Endometrial microvascular endothelial cells (primary cell): ENCODE results near the gene RAP1GAP2. TPM values are rescaled to one million over a fixed set of nuclear protein-coding genes. Genes with fewer than 3 reads are reported as not detected.
"Not testable (repeated sequence)": the region's sequence is repeated elsewhere in the genome, so short reads cannot be mapped to it uniquely, and the experiment has no call there.

Source experiments
- in situ Hi-C: cut with HindIII; loops from 2 replicates; pipeline ENCODE4 v1.10.0; 2017; ENCODE audit warnings: low sequenced_read_pairs, low pct_unique_long_range_greater_than_20kb; ENCODE audit errors: inconsistent ontology term
- total RNA-seq: library from RNA; depleted of rRNA; stranded (reverse); fragments of >200 nt; gene quantifications from one replicate; pipeline ENCODE4 v1.2.3, GENCODE V29; 2015; ENCODE audit errors: inconsistent ontology term

Gene RAP1GAP2
- total RNA-seq, 1 donor from 2014 or later, result 2.5 TPM

DNA sequence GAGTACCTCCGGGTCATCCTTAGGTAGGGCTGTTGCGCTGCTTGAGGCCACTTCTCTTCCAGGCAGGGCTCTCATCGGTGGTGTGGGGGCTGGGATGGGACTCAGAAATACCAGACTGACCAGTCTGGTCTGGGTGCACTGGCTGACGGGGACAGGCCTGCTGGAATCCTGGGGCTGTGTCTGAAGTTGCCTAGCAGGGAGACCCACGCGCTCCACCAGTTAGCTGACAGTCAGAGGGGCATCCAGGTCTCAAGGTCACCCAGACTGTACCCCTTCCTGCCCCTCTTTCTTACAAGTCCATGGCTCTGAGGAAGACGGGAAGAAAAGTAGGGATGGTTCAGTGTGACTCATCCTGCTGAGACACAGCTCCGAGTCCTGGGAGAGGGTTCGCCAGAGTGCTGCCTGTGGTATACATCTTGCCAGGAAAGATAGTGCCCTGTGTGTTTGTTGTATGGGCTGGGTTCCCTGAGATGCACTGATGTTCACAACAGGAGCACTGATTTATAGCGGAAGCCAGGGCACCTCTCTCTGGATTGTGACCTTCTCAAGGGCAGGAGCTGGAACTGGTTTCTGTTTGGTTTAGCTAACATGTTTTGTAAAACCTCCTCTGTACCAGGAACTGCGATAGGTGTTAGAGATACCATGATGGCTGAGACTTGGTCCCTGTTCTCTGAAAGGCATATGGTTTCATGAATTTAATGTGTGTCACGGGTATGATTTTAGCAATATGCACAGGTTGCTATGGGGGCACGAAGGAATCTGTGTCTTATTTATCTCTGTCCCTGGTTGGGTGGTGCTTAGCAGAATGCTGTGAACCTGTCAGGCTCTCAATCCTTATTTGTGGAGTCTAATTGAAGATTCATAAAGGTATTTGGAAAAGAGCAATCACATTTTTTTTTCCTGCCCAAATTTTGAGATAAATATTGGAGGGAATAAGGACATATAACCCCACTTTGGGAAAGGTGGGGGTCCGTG, 169.7 kb downstream of the RAP1GAP2 start:
- in situ Hi-C loops, result no loop called here

DNA sequence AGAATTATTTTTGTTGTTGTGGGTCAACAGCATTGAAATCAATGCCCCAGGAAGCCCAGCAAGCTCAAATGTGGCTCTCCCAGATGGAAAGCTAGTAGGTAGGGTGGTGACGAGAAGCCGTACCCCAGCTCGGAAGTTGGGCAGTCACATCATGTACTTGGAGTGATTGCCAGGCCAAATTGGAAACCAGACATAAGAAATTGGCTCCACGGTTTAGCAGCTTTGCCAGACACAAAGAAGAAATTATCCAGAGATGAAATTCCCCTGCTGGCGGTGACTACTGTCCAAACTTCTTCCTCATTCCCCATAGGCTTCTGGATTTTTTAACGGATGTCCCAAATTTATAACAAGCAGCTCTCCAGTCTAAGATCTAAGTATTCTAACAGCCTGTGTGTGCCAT, 171.3 kb downstream of the RAP1GAP2 start:
- in situ Hi-C loops, result no loop called here

DNA sequence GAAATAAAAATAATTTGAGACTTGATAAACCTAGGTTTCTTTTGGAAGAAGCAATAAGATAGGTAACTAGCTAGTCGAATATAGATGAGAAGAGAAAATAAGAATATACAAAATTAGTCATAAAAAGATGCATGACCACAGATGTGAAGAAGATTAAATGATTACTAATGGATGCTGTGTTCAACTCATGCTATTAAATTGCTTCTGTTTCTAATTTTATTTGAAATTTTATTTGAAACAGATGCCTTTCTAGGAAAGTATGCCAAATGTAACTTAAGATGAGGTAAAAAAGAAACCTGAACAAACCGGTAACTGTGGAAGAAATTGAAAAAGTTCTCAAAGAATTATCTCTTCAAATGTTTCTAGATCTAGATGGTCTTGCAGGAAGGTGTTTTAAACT, 175.6 kb downstream of the RAP1GAP2 start:
- in situ Hi-C loops, result no loop called here

DNA sequence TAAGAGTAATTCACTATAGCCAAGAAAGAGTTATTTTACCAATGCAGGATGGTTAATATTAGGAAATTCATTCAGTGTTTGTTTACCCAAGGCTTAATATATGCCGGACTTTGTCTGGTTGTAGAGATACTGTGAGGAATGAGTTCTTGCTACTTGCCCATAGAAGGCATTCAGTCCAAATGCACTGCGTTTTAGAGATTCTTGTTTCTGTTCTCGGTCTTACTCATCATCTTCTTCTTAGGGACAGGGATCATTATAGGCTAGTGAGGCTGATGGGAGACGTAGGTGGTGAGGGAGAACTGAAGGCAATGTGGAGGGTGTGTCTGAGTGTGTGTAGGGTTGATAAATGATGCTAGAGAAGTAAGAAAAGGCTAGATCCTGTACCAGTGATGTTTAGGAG, 176.5 kb downstream of the RAP1GAP2 start:
- in situ Hi-C loops, result no loop called here

DNA sequence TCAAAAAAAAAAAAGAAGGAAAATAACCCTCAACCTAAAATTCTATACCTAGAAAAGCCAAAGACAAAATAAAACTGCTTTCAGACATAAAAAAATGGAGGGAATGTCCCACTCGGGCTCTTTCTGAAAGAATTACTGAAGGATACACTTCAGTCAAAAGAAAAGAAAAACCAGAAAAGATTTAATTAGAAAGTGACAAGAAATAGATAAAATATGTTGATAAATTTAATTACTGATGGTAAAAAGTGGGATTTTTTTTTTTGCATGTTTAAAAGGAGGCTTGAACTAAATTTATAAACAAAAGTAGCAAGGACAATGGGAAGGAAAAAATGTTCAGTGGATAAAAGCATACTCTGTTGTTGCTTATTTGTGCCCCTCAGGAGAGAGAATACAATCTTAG, 178.1 kb downstream of the RAP1GAP2 start:
- in situ Hi-C loops, result no loop called here

DNA sequence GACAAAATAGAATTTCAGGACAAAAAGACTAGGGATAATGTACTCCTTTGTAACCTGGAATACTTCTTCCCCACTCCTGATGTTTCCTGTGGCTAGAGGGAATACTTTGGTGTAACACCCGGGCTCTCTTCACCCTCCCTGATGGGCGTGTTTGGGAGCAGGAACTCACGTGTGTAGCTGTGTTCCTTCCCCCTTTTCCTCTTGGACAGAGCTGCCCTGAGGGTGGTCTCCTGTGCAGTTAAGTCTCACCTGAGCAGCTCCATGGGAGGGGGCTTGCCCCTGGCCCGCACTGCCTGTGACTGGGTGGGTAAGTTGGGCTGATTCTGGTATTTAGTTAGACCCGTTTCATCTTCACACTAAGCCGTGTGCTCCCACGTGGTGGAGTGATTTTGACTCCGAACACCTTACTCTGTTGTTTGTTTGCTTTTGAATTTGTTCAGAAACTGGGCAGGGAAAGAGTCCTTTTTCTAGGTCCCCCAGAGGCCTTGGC, 179.3 kb downstream of the RAP1GAP2 start:
- in situ Hi-C loops, result no loop called here

DNA sequence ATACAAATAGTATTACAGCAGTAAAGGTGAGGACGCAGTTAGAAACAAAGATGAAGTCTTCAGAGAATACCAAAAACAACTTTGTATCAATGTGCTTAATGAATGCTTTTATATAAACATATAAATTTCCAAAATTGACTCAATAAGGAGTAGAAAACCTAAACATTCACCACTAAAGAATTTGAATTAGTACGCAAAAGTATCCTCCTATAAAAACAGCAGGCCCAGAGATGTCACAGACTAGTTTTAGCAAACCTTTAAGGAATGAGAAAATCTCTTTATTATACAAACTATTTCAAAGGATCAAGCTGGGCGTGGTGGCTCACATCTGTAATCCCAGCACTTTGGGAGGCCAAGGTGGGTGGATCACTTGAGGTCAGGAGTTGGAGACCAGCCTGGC, 180.9 kb downstream of the RAP1GAP2 start:
- in situ Hi-C loops, result no loop called here

DNA sequence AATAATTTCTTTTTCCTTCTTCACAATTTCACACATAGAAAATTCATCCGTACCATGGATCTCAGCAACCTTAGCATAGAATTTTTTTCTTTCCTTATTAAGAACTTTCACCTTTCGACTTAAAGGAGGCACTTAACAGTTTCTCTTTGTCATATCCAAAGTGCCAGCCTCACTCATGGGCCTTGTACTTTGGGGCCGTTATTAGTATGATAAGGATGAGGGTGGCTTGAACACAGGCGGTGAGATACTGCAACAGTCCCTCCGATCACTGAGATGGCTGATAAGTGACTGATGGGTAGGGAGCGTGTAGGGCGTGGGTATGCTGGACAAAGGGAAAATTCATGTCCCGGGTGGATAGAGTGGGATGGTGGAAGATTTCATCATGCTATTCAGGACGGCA, 181.9 kb downstream of the RAP1GAP2 start:
- in situ Hi-C loops, result no loop called here

DNA sequence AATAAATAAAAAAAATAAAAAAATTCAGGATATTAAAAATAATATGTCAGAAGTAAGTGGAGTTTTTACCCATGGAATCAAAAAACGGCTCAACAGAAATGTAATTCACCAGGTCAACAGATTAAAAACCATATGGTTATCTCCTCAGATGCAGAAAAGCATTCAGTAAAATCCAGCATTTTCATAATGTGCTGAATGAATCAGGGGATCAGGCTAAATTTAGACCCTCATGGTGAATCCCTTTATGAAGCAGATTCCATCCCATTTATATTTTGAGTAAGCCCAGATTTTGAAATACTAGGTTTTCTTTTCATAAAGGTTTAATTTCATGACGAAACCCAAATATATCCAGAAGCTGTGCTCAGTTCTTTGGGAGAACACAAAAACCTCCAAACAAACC, 182.8 kb downstream of the RAP1GAP2 start:
- in situ Hi-C loops, result no loop called here

DNA sequence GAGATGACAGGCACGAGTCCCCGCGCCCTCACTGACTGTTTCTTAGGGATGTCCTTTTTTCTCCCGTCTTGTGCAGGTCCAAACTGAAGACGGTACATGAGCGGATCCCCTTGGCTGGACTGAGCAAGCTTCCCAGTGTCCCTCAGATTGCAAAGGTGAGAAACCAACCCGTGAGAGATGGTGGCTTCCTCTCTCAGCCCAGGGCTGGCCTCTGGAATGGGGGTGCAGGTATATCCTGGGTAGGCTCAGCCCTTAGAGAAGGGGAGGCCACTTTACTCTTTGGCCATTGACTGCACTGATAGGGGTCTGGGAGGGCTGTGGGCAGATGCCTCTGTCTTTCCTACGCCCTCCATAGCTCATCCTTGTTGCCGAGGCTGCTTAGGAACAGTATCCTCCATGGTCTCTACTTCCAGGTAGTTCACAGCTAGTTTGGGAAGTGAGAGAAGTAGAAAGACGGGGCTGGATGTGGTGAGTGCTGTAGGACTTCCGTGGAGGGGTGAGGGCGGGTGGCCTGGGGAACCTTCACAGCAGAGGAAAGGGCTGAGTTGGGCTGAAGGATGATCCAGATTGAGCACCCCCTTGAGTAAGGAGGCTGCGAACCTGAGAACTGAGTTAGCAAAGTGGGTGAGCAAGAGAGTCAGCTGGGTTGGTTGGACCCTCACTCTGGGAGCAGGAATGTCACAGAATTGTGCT, 184.1 kb downstream of the RAP1GAP2 start:
- in situ Hi-C loops, result no loop called here

DNA sequence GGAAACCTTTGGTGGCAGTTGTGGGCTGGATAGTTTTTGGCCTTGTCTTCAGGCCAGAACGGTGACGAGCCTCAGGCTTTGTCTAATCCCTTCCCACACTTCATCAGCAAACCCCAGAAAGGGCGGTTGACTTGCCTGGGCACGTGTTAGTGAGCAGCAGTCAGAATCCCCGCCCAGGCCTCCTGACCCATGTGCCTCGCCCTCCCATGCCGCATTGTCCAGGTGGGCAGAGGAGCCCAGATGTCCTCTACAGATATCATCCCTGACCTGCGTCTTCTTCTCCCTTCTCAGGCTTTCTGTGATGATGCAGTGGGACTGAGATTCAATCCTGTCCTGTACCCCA, 184.6 kb downstream of the RAP1GAP2 start:
- in situ Hi-C loops, result no loop called here

DNA sequence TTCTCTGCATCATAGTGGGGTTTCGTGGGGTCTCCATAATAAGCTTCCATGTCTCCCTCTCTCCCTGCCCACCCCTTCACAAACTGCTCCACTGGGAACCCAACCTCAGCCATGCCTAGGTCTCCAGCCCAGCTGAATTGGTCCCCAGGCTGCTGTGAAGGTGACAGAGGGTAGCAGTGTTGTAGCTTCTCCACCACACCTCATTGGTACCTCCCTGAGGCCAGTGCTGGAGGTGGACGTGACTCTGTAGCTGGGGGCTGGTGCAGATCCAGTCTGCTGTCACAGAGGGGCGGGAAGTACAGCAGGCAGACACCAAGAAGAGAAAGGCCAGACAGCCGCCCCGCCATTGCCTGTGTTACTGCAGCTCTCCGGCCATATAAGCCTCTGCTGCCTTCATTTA, 185.1 kb downstream of the RAP1GAP2 start:
- in situ Hi-C loops, result no loop called here

DNA sequence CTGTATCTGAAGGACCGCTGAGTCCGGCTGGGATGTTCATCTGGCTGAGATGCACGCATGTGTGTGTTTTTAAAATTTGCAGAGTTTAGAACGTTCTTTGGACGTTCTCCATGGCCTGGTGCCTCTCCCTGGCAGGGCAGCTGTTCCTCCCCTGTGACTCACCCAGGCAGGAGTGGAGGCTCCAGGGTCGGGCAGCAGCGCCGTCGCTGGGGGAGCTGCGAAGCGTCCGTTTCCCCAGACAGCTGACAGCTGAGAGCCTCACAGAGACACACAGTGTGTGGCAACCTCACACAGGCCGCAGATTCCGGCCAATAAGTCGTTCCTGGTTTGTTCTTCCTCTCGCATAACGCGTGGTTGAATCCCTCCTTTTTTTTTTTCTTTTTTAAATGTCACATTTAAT, 186.6 kb downstream of the RAP1GAP2 start:
- in situ Hi-C loops, result no loop called here

DNA sequence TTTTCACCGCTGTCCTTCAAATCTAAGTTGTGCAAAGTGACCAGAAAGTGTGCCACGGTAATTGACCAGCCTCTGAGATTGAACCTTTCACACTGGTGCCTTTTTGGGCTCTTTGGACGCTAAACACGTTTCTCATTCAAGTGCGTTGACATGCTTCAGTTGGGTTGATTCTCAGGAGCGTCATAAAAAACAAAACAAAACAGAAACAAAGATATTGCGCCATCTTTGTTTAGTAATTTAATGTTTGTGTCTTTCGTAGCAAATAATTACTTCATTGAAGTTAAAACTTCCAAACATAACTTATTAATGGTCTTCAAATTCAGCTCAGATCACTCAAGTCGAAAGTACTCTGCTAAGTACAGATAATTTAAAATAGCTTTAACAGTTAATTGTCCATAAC, 187.0 kb downstream of the RAP1GAP2 start:
- in situ Hi-C loops, result no loop called here

DNA sequence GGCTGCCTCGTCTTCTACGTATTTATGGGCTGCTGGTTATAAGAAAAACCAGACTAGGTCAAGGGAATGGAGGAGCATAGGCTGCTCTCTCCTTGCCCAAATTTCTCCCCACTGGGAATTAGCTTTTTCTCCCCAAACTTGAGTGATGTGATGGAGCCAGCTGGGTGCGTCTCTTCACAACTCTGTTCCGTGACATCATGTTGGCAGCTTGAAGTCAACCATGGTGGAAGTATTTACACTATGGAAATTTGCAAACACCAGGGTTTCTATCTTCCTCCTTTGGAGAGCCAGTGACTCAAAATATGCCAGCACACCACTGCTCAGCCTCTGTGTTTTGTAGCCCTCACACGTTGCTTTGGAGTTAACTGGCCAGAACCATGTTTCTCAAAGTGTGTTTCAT, 189.1 kb downstream of the RAP1GAP2 start:
- in situ Hi-C loops, result no loop called here

DNA sequence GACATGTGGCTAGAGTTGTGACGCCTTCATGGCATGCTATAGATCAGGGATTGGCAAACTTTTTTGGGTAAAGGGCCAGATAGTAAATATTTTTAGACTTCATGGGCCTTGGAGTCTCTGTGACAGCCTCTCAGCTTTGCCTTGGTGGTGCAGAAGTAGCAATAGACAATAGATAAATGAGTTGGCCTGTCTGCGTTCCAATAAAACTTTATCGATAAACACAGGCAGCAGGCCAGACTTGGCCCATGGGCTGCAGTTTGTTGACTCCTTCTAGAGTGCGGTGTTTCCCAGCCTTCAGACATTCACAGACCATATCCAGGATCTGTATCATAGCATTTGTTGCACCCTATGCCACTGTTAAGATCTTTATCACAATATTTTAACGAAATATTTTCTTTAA, 190.7 kb downstream of the RAP1GAP2 start:
- in situ Hi-C loops, result no loop called here

DNA sequence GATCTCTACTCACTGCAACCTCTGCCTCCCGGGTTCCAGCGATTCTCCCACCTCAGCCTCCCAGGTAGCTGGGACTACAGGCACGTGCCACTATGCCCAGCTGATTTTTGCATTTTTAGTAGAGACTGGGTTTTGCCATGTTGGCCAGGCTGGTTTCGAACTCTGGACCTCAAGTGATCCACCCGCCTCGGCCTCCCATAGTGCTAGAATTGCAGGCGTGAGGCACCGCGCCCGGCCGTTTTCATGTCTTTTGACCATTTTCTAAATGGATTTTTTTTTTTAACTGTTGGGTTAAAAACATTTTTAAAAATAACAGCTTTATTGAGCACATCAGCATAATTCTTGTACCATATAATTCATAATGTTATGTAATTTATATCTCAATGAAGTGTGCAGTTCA, 193.2 kb downstream of the RAP1GAP2 start:
- in situ Hi-C loops, result not testable (repeated sequence)

DNA sequence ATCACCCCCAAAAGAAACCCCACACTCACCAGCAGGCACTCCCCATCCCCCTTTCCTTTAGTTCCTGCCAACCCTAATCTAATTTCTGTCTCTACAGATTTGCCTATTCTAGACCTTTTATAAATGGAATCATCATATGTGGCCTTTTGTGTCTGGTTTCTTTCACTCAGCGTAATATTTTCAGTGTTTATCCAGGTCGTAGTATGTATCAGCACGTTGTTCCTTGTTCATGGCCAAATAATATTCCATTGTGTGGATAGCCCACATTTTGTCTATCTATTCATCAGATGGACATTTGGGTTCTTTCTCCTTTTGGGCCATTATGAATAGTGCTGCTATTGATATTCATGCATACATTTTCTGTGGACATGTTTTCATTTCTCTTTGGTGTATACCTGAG, 193.6 kb downstream of the RAP1GAP2 start:
- in situ Hi-C loops, result no loop called here

DNA sequence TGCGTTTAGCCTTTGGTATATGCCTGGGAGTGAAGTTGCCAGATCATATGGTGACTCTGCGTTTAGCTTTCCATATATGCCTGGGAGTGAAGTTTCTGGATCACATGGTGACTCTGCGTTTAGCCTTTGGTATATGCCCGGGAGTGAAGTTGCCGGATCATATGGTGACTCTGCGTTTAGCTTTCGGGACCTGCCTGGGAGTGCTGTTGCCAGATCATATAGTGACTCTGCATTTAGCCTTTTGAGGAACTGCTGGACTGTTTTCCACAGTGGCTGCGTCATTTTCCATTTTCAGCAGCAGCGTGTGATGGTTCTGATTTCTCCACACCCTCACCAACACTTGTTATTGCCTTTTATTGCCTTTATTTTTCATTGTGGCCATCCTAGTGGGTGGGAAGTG, 194.2 kb downstream of the RAP1GAP2 start:
- in situ Hi-C loops, result no loop called here
